Measurements from ENCODE around the gene ARV1.

- TF ChIP-seq CTCF (conservative IDR thresholded peaks at IDR 0.05; ENCODE audit: low read depth in 2 of 2) (no peak), EZH2phosphoT487 (IDR thresholded peaks at IDR 0.05; ENCODE audit: unreplicated experiment) (no peak), ZNF114 (CRISPR knock-in tag; IDR thresholded peaks at IDR 0.05) (no peak), CREB1 (CRISPR knock-in tag; IDR thresholded peaks at IDR 0.05; ENCODE audit: low read depth) (no peak), JUNB (IDR thresholded peaks at IDR 0.05; ENCODE audit: unreplicated experiment) (no peak), NANOG (IDR thresholded peaks at IDR 0.05; ENCODE audit: borderline replicate concordance) (no peak), POLR2AphosphoS5 (IDR thresholded peaks at IDR 0.05; ENCODE audit: low read depth) (no peak), EZH2 (IDR thresholded peaks at IDR 0.05; ENCODE audit: low read depth, unreplicated experiment) (no peak), REST (IDR thresholded peaks at IDR 0.05; ENCODE audit: unreplicated experiment) (no peak), ETS1 (IDR thresholded peaks at IDR 0.05) (no peak)
Measured at GRCh38 chr1:230983811-230984210, 4.9 kb downstream of the ARV1 start.

Measured in GM23338 (cell line).